Neural progenitor cell (in vitro differentiated cells): ENCODE results near the gene SBNO1. TPM values are rescaled to one million over a fixed set of nuclear protein-coding genes. Genes with fewer than 3 reads are reported as not detected.

Experiments used
- DNase-seq: peaks from one replicate; pipeline ENCODE4 v3.0.0-alpha.2; 2016; ENCODE audit warnings: low spot score
- H2AFZ ChIP-seq: fragments of 200-600 bp; sonication (generic); replicated peaks from 2 replicates; pipeline ENCODE4 v1.6.1; 2016; ENCODE audit warnings: antibody characterized with exemption
- H3F3A ChIP-seq: fragments of 200-600 bp; sonication (generic); 2 replicates; pipeline ENCODE4 v1.6.1; 2016; ENCODE audit warnings: antibody characterized with exemption, low read depth
- H3K27ac ChIP-seq: fragments of 200-600 bp; sonication (generic); 2 replicates; pipeline ENCODE4 v1.5.1; 2016; ENCODE audit warnings: mild to moderate bottlenecking
- H3K27me3 ChIP-seq: fragments of 200-600 bp; sonication (generic); 2 replicates; pipeline ENCODE4 v1.6.1; 2016; ENCODE audit warnings: mild to moderate bottlenecking, moderate library complexity
- H3K36me3 ChIP-seq: fragments of 200-600 bp; sonication (generic); 2 replicates; pipeline ENCODE4 v1.5.1; 2016
- H3K4me1 ChIP-seq: fragments of 200-600 bp; sonication (generic); 2 replicates; pipeline ENCODE4 v1.6.1; 2016; ENCODE audit warnings: mixed run types
- H3K4me2 ChIP-seq: fragments of 200-600 bp; sonication (generic); 2 replicates; pipeline ENCODE4 v1.6.1; 2016
- H3K4me3 ChIP-seq: fragments of 200-600 bp; sonication (generic); 2 replicates; pipeline ENCODE4 v1.5.1; 2016
- H3K79me2 ChIP-seq: fragments of 200-600 bp; sonication (generic); 2 replicates; pipeline ENCODE4 v1.6.1; 2016; ENCODE audit warnings: low read depth
- H3K9ac ChIP-seq: fragments of 200-600 bp; sonication (generic); 2 replicates; pipeline ENCODE4 v1.6.1; 2016
- H3K9me3 ChIP-seq: fragments of 200-600 bp; sonication (generic); 2 replicates; pipeline ENCODE4 v1.5.1; 2016; ENCODE audit warnings: low read depth
- H4K20me1 ChIP-seq: fragments of 200-600 bp; sonication (generic); 2 replicates; pipeline ENCODE4 v1.6.1; 2016; ENCODE audit warnings: low read depth
- H3K27ac Mint-ChIP-seq: 3 replicates; pipeline ENCODE4 v1.8.0; 2021; ENCODE audit warnings: mixed read lengths
- H3K27me3 Mint-ChIP-seq: 2 replicates; pipeline ENCODE4 v1.8.0; 2022; ENCODE audit warnings: low read depth, mild to moderate bottlenecking, inconsistent platforms, moderate library complexity, mixed read lengths; ENCODE audit not compliant: insufficient read depth
- H3K36me3 Mint-ChIP-seq: 3 replicates; pipeline ENCODE4 v1.8.0; 2021; ENCODE audit warnings: mixed read lengths
- H3K4me1 Mint-ChIP-seq: 3 replicates; pipeline ENCODE4 v1.8.0; 2021; ENCODE audit warnings: mixed read lengths
- H3K4me3 Mint-ChIP-seq: 3 replicates; pipeline ENCODE4 v1.8.0; 2021; ENCODE audit warnings: mild to moderate bottlenecking, moderate library complexity, mixed read lengths
- H3K9me3 Mint-ChIP-seq: 3 replicates; pipeline ENCODE4 v1.8.0; 2020; ENCODE audit warnings: mixed read lengths
- CTCF ChIP-seq: fragments of 200-600 bp; sonication (generic); IDR thresholded peaks from 2 replicates; pipeline ENCODE4 v1.5.1; 2017; ENCODE audit warnings: antibody characterized with exemption, mild to moderate bottlenecking
- EZH2 ChIP-seq: fragments of 200-600 bp; sonication (generic); IDR thresholded peaks from 2 replicates; pipeline ENCODE4 v1.6.1; 2017; ENCODE audit warnings: antibody characterized with exemption, mild to moderate bottlenecking, moderate library complexity
- EZH2phosphoT487 ChIP-seq: fragments of 200-600 bp; sonication (generic); IDR thresholded peaks from 2 replicates; pipeline ENCODE4 v1.6.1; 2017; ENCODE audit warnings: antibody characterized with exemption
- total RNA-seq: library from RNA; depleted of rRNA; stranded (reverse); fragments of >200 nt; gene quantifications from 2 replicates; pipeline ENCODE4 v1.2.3, GENCODE V29; 2015; ENCODE audit warnings: low replicate concordance

The SBNO1 gene
- total RNA-seq, 1 donor from 2014 or later = 81.6 TPM

GRCh38 chr12:123280971-123281370, 83.7 kb downstream of the SBNO1 start:
- Mint-ChIP-seq H3K4me3 (no peak overlapping the region), H3K36me3 (no peaks in the 10 kb centered on the region), H3K4me1 (no peaks in the 10 kb centered on the region), H3K27ac (no peak overlapping the region), H3K27me3 (peaks cover 4% of the 10 kb centered on the region), H3K9me3 (peaks cover 2% of the 10 kb centered on the region)
- Histone ChIP-seq H4K20me1 (no peaks in the 10 kb centered on the region), H3K4me2 (no peak overlapping the region), H3K36me3 (no peaks in the 10 kb centered on the region), H3K4me3 (no peak overlapping the region), H3K27me3 (no peaks in the 10 kb centered on the region), H3K4me1 (no peaks in the 10 kb centered on the region), H3K9me3 (no peaks in the 10 kb centered on the region), H3K27ac (no peak overlapping the region), H3F3A (no peaks in the 10 kb centered on the region), H2AFZ (no peak overlapping the region), H3K9ac (no peak overlapping the region), H3K79me2 (no peaks in the 10 kb centered on the region)
- TF ChIP-seq CTCF (no peak), EZH2 (no peak), EZH2phosphoT487 (no peak)
- DNase-seq = no peak

DNA sequence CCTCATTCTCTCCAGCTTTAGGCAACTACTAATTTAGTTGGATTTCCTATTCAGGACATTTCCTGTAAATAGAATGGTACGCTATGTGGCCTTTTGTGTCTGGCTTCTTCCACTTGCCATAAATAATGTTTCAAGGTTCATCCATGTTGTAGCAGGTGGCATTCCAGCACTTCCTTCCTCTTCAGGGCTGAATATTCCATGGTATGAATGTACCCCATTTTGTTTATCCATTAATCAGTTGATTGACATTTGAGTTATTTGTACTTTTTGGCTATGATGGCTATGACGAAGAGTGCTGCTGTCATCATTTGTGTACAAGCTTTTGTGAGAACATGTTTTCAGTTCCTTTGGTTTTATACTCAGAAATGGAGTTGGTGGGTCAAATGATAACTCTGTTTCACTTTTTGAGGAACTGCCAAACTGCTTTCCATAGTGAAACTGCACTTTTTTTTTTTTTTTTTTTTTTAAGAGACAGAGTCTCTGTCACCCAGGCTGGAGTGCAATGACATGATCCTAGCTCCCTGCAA, 86.5 kb downstream of the SBNO1 start:
- Histone ChIP-seq H3K79me2 (peaks cover 3% of the 10 kb centered on the region), H3K9me3 (no peaks in the 10 kb centered on the region), H3K36me3 (no peaks in the 10 kb centered on the region), H3F3A (no peaks in the 10 kb centered on the region), H3K27ac (no peak overlapping the region), H3K4me2 (no peak overlapping the region), H2AFZ (no peak overlapping the region), H4K20me1 (no peaks in the 10 kb centered on the region), H3K4me3 (no peak overlapping the region), H3K9ac (no peak overlapping the region), H3K4me1 (no peaks in the 10 kb centered on the region), H3K27me3 (no peaks in the 10 kb centered on the region)
- H3K4me3 Mint-ChIP-seq = no peak overlapping the region
- DNase-seq = no peak
- peaks cover 4% of the 10 kb centered on the region for H3K27me3 Mint-ChIP-seq
- H3K9me3 Mint-ChIP-seq = peaks cover 2% of the 10 kb centered on the region
- H3K4me1 Mint-ChIP-seq = peaks cover 5% of the 10 kb centered on the region
- TF ChIP-seq CTCF (no peak), EZH2 (no peak), EZH2phosphoT487 (no peak)
- H3K27ac Mint-ChIP-seq = no peak overlapping the region
- H3K36me3 Mint-ChIP-seq = no peaks in the 10 kb centered on the region

DNA sequence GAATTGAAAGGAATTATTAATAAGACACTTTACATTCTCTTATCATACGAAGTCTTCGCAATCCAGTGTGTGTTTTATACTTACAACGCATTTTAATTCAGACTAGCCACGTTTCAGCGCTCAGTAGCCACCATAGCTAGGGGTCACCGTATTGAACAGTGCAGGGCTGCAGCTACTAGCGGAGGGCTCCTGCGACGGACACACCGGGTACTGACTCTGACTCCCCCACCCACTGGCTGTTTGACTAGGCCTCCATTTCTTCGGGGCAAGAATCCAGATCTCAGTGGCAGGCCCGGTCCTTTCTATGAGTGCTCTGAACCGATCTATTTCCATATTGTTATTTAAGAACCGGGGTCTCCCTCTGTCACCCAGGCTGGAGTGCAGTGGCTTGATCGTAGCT, 91.5 kb downstream of the SBNO1 start:
- Histone ChIP-seq H3K27ac (no peak overlapping the region), H2AFZ (no peak overlapping the region), H4K20me1 (no peaks in the 10 kb centered on the region), H3K4me1 (peaks cover 18% of the 10 kb centered on the region), H3F3A (peaks cover 20% of the 10 kb centered on the region), H3K36me3 (no peaks in the 10 kb centered on the region), H3K4me3 (peak overlapping the region; percentile 88), H3K79me2 (peaks cover 49% of the 10 kb centered on the region), H3K27me3 (no peaks in the 10 kb centered on the region), H3K9ac (no peak overlapping the region), H3K9me3 (no peaks in the 10 kb centered on the region), H3K4me2 (peak overlapping the region; percentile 84)
- TF ChIP-seq EZH2 (no peak), CTCF (no peak), EZH2phosphoT487 (no peak)
- H3K4me3 Mint-ChIP-seq = peak overlapping the region; percentile 92
- H3K27me3 Mint-ChIP-seq = peaks cover 4% of the 10 kb centered on the region
- H3K9me3 Mint-ChIP-seq = no peaks in the 10 kb centered on the region
- DNase-seq = no peak
- H3K4me1 Mint-ChIP-seq = peaks cover 29% of the 10 kb centered on the region
- no peaks in the 10 kb centered on the region for H3K36me3 Mint-ChIP-seq
- H3K27ac Mint-ChIP-seq = peak overlapping the region; percentile 50
